ENCODE measurements around the gene CSNK2B.

- TF ChIP-seq CTCF (optimal IDR thresholded peaks at IDR 0.05 in 1 of 3, IDR thresholded peaks at IDR 0.05 in 1 of 3, conservative IDR thresholded peaks at IDR 0.05 in 1 of 3; ENCODE audit: extremely low read depth in 1 of 3, insufficient read depth in 2 of 3, low read length in 3 of 3): no peak
- no peak for TF ChIP-seq EZH2 (IDR thresholded peaks at IDR 0.05; ENCODE audit: low read length)
These were observed 1.7 kb upstream of the CSNK2B start for GRCh38 chr6:31663961-31664789.

All from keratinocyte (primary cell).